H1 (cell line): Measurements from ENCODE around the gene TMEM9B. TPM values are rescaled to one million over a fixed set of nuclear protein-coding genes. Genes with fewer than 3 reads are reported as not detected.

Source experiments
- CTCF ChIA-PET: fragments of 300-600 bp; sonication (Branson Sonifier 250); formaldehyde crosslinking; loops from one replicate; lab custom pipeline; 2021; ENCODE audit not compliant: partially characterized antibody; lab: Charles Lee
- POLR2A ChIA-PET: fragments of 300-600 bp; sonication (Branson Sonifier 250); formaldehyde crosslinking; loops from one replicate; lab custom pipeline; 2021; ENCODE audit warnings: inconsistent platforms; ENCODE audit not compliant: partially characterized antibody; lab: Charles Lee
- DNase-seq, 2 experiments: peaks; one replicate each; pipeline versions ENCODE4 v3.0.0 to v3.0.0-alpha.2; 2010 to 2022; ENCODE audit warnings: low spot score in 2 of 2, low read depth in 1 of 2, mixed read lengths in 1 of 2
- FAIRE-seq: peaks from 2 replicates; lab custom pipeline; 2011; peaks lifted over from hg19 to GRCh38; lab: Jason Lieb, UNC
- H2AFZ ChIP-seq: 2 replicates; pipeline ENCODE4 v1.8.1; 2012; ENCODE audit warnings: low read length, inconsistent platforms
- H2AK5ac ChIP-seq: 2 replicates; pipeline ENCODE4 v1.6.1; 2013; ENCODE audit warnings: low read depth, low read length
- H2BK120ac ChIP-seq: replicated peaks from 2 replicates; pipeline ENCODE3; 2013; ENCODE audit warnings: low read depth, low read length, inconsistent platforms
- H2BK12ac ChIP-seq: 2 replicates; pipeline ENCODE4 v1.6.1; 2013; ENCODE audit warnings: low read depth, low read length
- H2BK15ac ChIP-seq: 2 replicates; pipeline ENCODE4 v1.6.1; 2013; ENCODE audit warnings: low read length
- H2BK20ac ChIP-seq: 2 replicates; pipeline ENCODE4 v1.6.1; 2013; ENCODE audit warnings: low read length
- H2BK5ac ChIP-seq: 2 replicates; pipeline ENCODE4 v1.6.1; 2013; ENCODE audit warnings: low read depth, low read length
- H3K14ac ChIP-seq: 2 replicates; pipeline ENCODE4 v1.6.1; 2013; ENCODE audit warnings: inconsistent platforms; ENCODE audit not compliant: insufficient read length
- H3K18ac ChIP-seq: 2 replicates; pipeline ENCODE4 v1.6.1; 2013; ENCODE audit warnings: low read length; ENCODE audit errors: extremely low read depth
- H3K23ac ChIP-seq: 2 replicates; pipeline ENCODE4 v1.6.1; 2013; ENCODE audit warnings: inconsistent platforms; ENCODE audit not compliant: insufficient read length
- H3K23me2 ChIP-seq: 2 replicates; pipeline ENCODE4 v1.6.1; 2013; ENCODE audit warnings: low read depth, low read length
- H3K27ac ChIP-seq: 2 replicates; pipeline ENCODE4 v1.6.1; 2011; ENCODE audit warnings: low read depth, low read length, inconsistent platforms
- H3K27me3 ChIP-seq, 4 experiments: replicated peaks in 1 of 4; 1 replicate in 1 of 4; 2 replicates in 3 of 4; pipeline versions ENCODE4 v1.6.1 to v1.8.1; 2011 to 2013; ENCODE audit warnings: low read length in 3 of 4, mild to moderate bottlenecking in 3 of 4, inconsistent platforms in 2 of 4, mixed read lengths in 2 of 4, moderate library complexity in 1 of 4; ENCODE audit not compliant: control insufficient read depth in 3 of 4, insufficient read depth in 3 of 4; ENCODE audit errors: extremely low read depth in 1 of 4
- H3K36me3 ChIP-seq, 4 experiments: 2 replicates each; pipeline versions ENCODE4 v1.6.1 to v1.8.1; 2011 to 2013; ENCODE audit warnings: mild to moderate bottlenecking in 4 of 4, low read length in 3 of 4, moderate library complexity in 2 of 4, control low read depth in 1 of 4, inconsistent platforms in 1 of 4; ENCODE audit not compliant: insufficient read depth in 4 of 4, control insufficient read depth in 2 of 4
- H3K4ac ChIP-seq: replicated peaks from 2 replicates; pipeline ENCODE3; 2013; ENCODE audit warnings: low read length, low read depth, mixed read lengths, inconsistent platforms; ENCODE audit not compliant: insufficient read length
- H3K4me1 ChIP-seq, 4 experiments: replicated peaks in 1 of 4; 1 replicate in 1 of 4; 2 replicates in 3 of 4; pipeline versions ENCODE4 v1.6.1 to v1.8.1; 2011 to 2013; ENCODE audit warnings: low read length in 3 of 4, inconsistent platforms in 2 of 4, mixed read lengths in 1 of 4; ENCODE audit not compliant: insufficient read depth in 4 of 4, control insufficient read depth in 3 of 4
- H3K4me2 ChIP-seq, 2 experiments: 2 replicates each; pipeline versions ENCODE4 v1.6.1 to v1.8.1; 2011 to 2013; ENCODE audit warnings: low read depth in 2 of 2, low read length in 2 of 2, control low read depth in 1 of 2, inconsistent platforms in 1 of 2, mild to moderate bottlenecking in 1 of 2; ENCODE audit not compliant: insufficient read depth in 1 of 2
- H3K4me3 ChIP-seq, 4 experiments: fragments of 200-600, 300-600 bp in 1 of 4; sonication (generic), shearing (Covaris generic), sonication (Bioruptor Twin) in 1 of 4; 2 replicates each; pipeline versions ENCODE4 v1.5.1 to v1.8.1; 2011 to 2016; ENCODE audit warnings: low read length in 4 of 4, low read depth in 3 of 4, control low read depth in 2 of 4, inconsistent platforms in 2 of 4, mild to moderate bottlenecking in 2 of 4, mixed read lengths in 1 of 4, moderate library complexity in 1 of 4; ENCODE audit not compliant: insufficient read depth in 2 of 4; ENCODE audit errors: extremely low read depth in 1 of 4
- H3K56ac ChIP-seq: replicated peaks from 2 replicates; pipeline ENCODE3; 2013; ENCODE audit warnings: low read depth, mild to moderate bottlenecking, mixed read lengths, low read length, inconsistent platforms; ENCODE audit not compliant: insufficient read length
- H3K79me1 ChIP-seq: 2 replicates; pipeline ENCODE4 v1.6.1; 2013; ENCODE audit warnings: low read depth, low read length, control low read depth
- H3K79me2 ChIP-seq, 2 experiments: 2 replicates each; pipeline versions ENCODE4 v1.6.1 to v1.8.1; 2012 to 2013; ENCODE audit warnings: low read length in 2 of 2, mild to moderate bottlenecking in 2 of 2, inconsistent platforms in 1 of 2; ENCODE audit not compliant: insufficient read depth in 2 of 2, control insufficient read depth in 1 of 2
- H3K9ac ChIP-seq, 4 experiments: replicated peaks in 1 of 4; 1 replicate in 1 of 4; 2 replicates in 3 of 4; pipeline versions ENCODE4 v1.6.1 to v1.8.1; 2011 to 2013; ENCODE audit warnings: low read depth in 3 of 4, low read length in 3 of 4, control low read depth in 2 of 4, mild to moderate bottlenecking in 2 of 4, moderate library complexity in 2 of 4, inconsistent platforms in 1 of 4; ENCODE audit errors: extremely low read depth in 1 of 4
- H3K9me3 ChIP-seq, 2 experiments: 2 replicates each; pipeline versions ENCODE4 v1.6.1 to v1.8.1; 2012 to 2013; ENCODE audit warnings: mild to moderate bottlenecking in 2 of 2, moderate library complexity in 2 of 2, control low read depth in 1 of 2, inconsistent platforms in 1 of 2, low read depth in 1 of 2, low read length in 1 of 2, mixed read lengths in 1 of 2; ENCODE audit not compliant: insufficient read depth in 2 of 2
- H4K20me1 ChIP-seq, 2 experiments: replicated peaks in 1 of 2; 2 replicates each; pipeline versions ENCODE3 to v1.8.1; 2011 to 2013; ENCODE audit warnings: inconsistent platforms in 2 of 2, low read length in 2 of 2, mild to moderate bottlenecking in 1 of 2; ENCODE audit not compliant: insufficient read depth in 2 of 2, control insufficient read depth in 1 of 2
- H4K5ac ChIP-seq: 2 replicates; pipeline ENCODE4 v1.6.1; 2013; ENCODE audit warnings: low read length, low read depth, mixed read lengths, inconsistent platforms; ENCODE audit not compliant: insufficient read length
- H4K8ac ChIP-seq: 2 replicates; pipeline ENCODE4 v1.8.0; 2013; ENCODE audit warnings: mild to moderate bottlenecking, moderate library complexity, low read length, inconsistent platforms; ENCODE audit not compliant: insufficient read depth; ENCODE audit errors: extremely low read depth
- H4K91ac ChIP-seq: replicated peaks from 2 replicates; pipeline ENCODE3; 2013; ENCODE audit warnings: low read length, mixed read lengths, inconsistent platforms; ENCODE audit not compliant: insufficient read length
- SIRT6 ChIP-seq: IDR thresholded peaks from one replicate; pipeline ENCODE4 v1.7.1; 2012; ENCODE audit warnings: low read length, inconsistent platforms
- TBP ChIP-seq: IDR thresholded peaks from 2 replicates; pipeline ENCODE4 v1.6.1; 2011; ENCODE audit warnings: low read depth, low read length, improper control_type of control experiment
- WGBS, 2 experiments: shearing (Covaris generic) in 1 of 2; methylation state at CpG; one replicate each; pipeline versions ENCODE4 v1.1.6 to v1.1.7; 2013 to 2015; ENCODE audit warnings: low lambda C conversion rate in 2 of 2, mixed read lengths in 2 of 2, inconsistent platforms in 1 of 2, low coverage in 1 of 2, missing lambda C conversion rate in 1 of 2; ENCODE audit not compliant: insufficient replicate concordance in 2 of 2, insufficient coverage in 1 of 2, insufficient read length in 1 of 2; ENCODE audit errors: extremely low coverage in 1 of 2, missing lambda C conversion rate in 1 of 2; 5-methylcytosine and 5-hydroxymethylcytosine counted together
- polyA plus RNA-seq, 7 experiments: library from polyadenylated mRNA; depleted of rRNA in 3 of 7; stranded (reverse) in 5 of 7; unstranded in 2 of 7; fragments of >200 nt in 5 of 7; fragments of 200-250 nt in 2 of 7; gene quantifications; 1 replicate in 5 of 7; 2 replicates in 1 of 7; 4 replicates in 1 of 7; pipeline versions ENCODE4 v1.2.1 to v1.2.3, GENCODE V29; 2011 to 2013; ENCODE audit warnings: missing spikeins in 2 of 7, mixed read lengths in 2 of 7
- total RNA-seq: library from RNA; stranded (reverse); fragmentation: NEBNext Ultra II Directional; extraction: Animal tissue kit (Norgen Biotek cat#: 25700); gene quantifications from 2 replicates; pipeline ENCODE4 v1.2.1, GENCODE V29; 2021

The TMEM9B gene
- total and polyA plus RNA-seq, 2 of the 8 experiments (the other 6 are each of a cell fraction or from before 2014, with no cell fraction given) = 8.3 to 9.4 TPM

DNA sequence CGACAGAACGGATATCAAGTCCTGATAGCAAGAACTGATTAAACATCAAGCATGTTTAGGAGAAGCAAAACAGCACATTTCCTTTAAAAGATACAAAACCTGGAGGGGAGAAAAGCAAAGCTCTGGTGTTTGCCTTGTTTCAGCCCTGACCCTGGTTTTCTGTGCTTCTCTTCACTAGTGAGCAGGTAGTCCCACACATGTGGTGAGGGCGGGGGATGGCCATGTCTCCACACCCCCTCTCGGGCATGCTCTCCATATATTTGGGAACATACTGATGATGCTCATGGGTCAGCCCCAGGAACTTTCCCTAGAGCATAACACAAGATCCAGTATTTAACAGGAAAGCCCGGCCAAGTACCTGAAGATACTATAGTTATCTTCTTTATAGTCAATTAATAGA, 41.6 kb downstream of the TMEM9B start:
- Histone ChIP-seq H3K79me1 (no peaks in the 10 kb centered on the region; the same call in 1 of the 2 replicates), H2BK20ac (no peak overlapping the region), H3K27ac (no peak overlapping the region), H4K8ac (no peak overlapping the region), H2BK5ac (no peak overlapping the region), H2BK12ac (no peak overlapping the region), H3K4ac (no peak overlapping the region), H4K5ac (no peak overlapping the region), H3K4me1 (no peaks in the 10 kb centered on the region), H3K9me3 (no peaks in the 10 kb centered on the region), H4K20me1 (no peaks in the 10 kb centered on the region), H3K18ac (no peak overlapping the region), H3K9ac (no peak overlapping the region), H3K23ac (no peak overlapping the region), H4K91ac (no peak overlapping the region), H3K36me3 (peaks cover 10 to 44% (median 33%) of the 10 kb centered on the region in 4 experiments; a peak in 7 of 8 replicates), H2AK5ac (no peak overlapping the region), H2BK15ac (no peak overlapping the region), H3K14ac (no peak overlapping the region), H2BK120ac (no peak overlapping the region), H3K23me2 (no peaks in the 10 kb centered on the region), H2AFZ (no peak overlapping the region), H3K79me2 (no peaks in the 10 kb centered on the region), H3K4me3 (no peak overlapping the region), H3K4me2 (no peak overlapping the region), H3K56ac (no peak overlapping the region), H3K27me3 (no peaks in the 10 kb centered on the region)
- ChIA-PET POLR2A (no interaction called here), CTCF (interaction anchor here (1.0 to 2.2 kb wide), 6 partner anchors 8 to 173 kb away, joined by 3 to 13 read pairs (median 3); no protein-coding TSS in a partner anchor)
- 91% methylated on average over 5 of the region's 5 CpGs; no CpG with 5 or more reads in 1 of the 2 experiments for WGBS, 2 experiments
- no peak for DNase-seq
- no peak for TF ChIP-seq TBP
- no peak for TF ChIP-seq SIRT6
- TF ChIP-seq, all 59 proteins: peak for 0
- FAIRE-seq = no peak
